HG03378 (cell line): Measurements from ENCODE around the gene B3GALT5.

Source experiments
- ATAC-seq: cut with Tn5 transposase; IDR thresholded peaks from one replicate; pipeline ENCODE4 v1.9.1; 2021; ENCODE audit warnings: mild to moderate bottlenecking, moderate library complexity; ENCODE audit not compliant: unreplicated experiment

B3GALT5 gene

GRCh38 chr21:39641827-39642450, 29.2 kb downstream of the B3GALT5 start:
- no peak for ATAC-seq

DNA sequence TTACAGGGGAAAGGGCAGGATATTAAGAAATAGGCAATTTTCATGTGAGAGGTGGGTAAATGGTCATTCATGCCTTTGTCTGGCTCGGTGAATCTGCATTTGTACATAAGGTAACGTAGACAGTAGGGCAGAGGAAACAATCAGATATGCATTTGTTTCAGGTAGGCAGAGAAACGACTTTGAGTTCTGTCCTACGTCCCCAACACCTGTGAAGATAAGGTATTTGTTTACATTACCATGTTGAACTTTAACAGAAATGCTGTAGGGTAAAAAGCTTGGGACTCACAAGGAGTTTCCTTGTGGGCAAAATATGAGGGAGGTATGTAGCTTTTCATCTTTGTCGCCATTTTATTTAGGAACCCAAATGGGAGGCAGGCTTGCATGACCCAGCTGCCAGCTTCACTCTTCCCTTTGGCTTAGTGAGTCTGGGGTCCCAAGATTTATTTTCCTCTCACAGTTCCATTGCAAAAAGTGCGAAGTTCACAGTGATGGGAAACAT, 31.4 kb downstream of the B3GALT5 start:
- ATAC-seq, result no peak

DNA sequence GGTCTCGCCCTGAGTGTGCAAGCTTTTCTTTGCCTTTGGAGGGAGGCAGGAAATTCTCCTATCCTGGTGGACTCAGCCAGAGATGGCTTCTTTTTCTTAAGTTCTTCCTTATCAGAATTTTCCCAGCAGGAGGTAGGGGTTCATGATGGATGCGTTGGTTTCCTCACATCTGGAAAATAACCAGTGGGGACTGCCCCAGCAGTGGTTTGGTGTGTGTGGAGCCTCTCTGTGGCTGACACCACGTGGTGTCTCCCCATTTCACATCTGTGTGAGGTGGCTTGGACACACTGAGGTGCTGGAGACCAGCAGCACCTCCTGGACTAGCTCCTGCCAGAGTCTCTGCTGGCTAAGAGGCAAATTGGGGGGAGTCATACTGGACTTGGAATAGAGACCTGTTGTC, 32.6 kb downstream of the B3GALT5 start:
- no peak for ATAC-seq

DNA sequence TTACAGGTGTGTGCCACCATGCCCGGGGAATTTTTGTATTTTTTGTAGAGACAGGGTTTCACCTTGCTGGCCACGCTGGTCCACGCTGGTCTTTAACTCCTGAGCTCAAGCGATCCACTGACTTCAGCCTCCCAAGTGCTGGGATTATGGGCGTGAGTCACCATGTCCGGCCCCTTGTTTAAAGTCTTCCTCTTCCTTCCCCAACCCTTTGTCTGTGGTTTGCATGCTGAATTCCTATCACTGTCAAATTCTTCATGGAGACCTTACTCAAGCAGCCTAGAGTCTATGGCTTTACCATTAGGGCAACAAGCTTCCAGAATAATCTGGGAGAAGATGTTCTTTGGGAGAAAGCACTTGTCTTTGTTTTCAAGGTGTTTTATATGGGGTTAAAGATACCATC, 34.7 kb downstream of the B3GALT5 start:
- ATAC-seq, result no peak

- no peak for ATAC-seq
Measured at GRCh38 chr21:39648879-39649278, 36.1 kb downstream of the B3GALT5 start.

DNA sequence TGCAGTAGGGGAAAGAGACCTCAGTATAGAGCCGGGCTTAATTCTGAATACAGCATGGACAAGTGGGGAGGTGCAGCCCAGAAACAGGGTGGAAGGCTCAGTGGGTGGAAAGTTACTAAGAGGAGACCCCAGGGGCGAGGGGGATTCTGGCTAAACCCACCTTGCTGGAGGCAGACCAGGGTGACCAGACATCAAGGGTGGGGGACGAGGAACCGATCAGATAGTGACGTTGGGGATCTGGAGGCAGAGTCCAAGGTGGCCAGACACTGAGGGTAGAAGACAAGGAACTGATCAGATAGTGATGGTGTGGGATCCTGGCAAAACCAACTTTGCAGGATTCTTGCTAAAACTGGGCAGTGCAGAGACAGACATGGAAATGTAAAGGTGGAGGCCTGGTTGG, 36.8 kb downstream of the B3GALT5 start:
- no peak for ATAC-seq

DNA sequence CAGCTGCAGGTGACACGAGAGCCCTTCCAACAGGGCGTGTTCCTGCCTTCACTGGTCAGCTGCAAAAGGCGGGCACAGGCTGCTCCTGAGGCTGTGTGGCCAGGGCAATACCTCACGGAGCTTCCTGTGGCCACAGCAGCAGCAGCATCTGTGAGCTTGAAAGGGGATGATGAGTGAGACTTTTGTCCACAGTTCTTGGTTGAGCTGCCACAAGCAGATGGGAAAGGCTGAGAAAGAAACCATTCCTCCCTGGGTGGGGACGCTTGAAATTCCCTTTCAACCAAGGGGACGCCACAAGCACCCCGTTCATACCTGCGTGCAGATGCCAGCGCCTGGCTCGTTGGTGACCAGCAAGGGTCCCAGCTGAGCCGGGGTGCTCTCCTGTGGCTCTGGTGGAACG, 37.6 kb downstream of the B3GALT5 start:
- no peak for ATAC-seq

DNA sequence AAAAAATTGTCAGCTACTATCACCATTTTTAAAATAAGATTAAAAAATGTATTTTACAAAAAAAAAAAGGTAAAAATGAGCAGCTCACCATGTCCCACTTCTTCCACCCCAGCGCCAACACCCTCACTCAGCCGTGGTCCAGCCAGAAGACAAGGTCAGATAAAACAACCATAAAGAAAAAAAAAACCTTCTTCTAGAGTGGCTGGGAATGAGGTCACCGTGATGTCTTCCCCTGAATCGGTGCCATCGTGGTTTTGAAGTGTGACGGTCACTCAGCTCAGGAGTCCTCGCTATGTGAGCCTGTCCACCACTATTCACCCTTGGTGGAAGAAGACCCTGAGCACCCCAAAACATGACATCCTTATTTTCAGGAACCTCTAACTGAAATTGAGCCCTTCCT, 38.1 kb downstream of the B3GALT5 start:
- no peak for ATAC-seq

GRCh38 chr21:39651206-39651605, 38.5 kb downstream of the B3GALT5 start:
- ATAC-seq, result no peak

DNA sequence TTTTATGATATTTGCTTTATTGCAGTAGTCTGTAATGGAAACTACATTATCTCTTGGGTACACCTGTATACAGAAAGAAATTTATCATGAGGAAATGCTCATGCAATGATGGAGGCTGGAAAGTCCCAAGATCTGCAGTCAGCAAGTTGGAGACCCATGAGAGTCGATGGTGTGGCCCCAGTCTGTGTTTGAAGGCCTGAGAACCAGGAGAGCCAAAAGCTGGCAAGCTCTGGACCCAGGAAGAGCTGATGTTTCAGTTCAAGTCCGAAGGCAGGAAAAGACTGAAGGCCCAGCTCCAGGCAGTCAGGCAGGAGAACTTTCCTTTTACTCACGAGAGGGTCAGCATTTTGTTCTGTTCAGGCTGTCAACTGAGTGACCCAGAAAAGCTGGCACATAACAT, 42.2 kb downstream of the B3GALT5 start:
- ATAC-seq, result no peak

GRCh38 chr21:39655589-39655988, 42.8 kb downstream of the B3GALT5 start:
- ATAC-seq, result no peak

GRCh38 chr21:39656209-39656608, 43.5 kb downstream of the B3GALT5 start:
- no peak for ATAC-seq

GRCh38 chr21:39657091-39657689, 44.5 kb downstream of the B3GALT5 start:
- no peak for ATAC-seq

DNA sequence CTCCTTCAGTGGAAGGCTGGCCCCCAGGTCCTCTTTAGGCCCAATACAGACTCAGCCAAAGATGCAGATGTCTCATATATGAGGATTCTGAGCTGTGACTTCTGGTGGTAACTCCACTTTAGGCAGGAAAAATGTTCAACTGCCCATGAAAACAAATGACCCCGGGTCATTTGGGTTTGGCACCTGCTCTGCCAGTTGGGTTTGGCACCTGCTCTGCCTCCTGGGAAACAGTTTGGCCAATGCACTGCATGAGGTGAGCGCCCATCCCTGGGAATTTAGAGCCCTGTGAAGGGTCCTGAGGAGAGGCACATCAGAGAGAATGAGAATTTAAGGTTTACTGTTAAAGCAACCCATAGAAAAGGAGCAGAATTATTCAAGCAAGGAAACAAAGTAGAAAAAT, 45.3 kb downstream of the B3GALT5 start:
- ATAC-seq, result no peak

DNA sequence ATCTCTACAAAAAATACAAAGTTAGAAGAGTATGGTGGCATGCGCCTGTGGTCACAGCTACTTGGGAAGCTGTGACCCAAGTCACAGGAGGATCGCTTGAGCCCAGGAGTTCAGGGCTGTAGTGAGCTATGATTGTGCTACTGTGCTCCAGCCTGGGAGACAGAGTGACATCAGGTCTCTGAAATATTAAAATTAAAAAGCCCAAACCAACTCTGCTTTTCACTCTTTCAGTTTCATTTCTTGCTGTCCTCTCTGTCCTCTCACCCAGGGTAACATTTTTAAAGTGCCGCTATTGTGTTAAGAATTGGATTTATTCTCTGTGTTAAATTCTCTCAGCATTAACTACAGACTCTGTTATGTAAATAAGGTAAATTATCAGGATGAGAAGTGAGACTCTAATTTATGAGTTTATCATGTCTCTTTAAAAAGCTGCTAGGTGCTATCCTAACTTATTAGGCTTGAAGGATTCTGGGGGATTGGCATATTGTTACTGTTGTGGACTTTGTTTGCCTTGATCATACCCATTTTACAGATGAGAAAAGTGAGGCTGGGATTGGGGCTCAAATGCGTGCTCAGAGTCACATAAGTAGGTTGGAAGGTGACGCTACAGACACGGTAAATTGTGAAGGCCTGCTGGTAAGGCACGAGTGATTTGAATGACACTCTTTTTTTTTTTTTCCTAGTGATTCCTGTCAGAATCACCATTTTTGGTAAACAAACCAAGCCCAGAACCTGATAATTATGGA, 46.5 kb downstream of the B3GALT5 start:
- ATAC-seq, result no peak

DNA sequence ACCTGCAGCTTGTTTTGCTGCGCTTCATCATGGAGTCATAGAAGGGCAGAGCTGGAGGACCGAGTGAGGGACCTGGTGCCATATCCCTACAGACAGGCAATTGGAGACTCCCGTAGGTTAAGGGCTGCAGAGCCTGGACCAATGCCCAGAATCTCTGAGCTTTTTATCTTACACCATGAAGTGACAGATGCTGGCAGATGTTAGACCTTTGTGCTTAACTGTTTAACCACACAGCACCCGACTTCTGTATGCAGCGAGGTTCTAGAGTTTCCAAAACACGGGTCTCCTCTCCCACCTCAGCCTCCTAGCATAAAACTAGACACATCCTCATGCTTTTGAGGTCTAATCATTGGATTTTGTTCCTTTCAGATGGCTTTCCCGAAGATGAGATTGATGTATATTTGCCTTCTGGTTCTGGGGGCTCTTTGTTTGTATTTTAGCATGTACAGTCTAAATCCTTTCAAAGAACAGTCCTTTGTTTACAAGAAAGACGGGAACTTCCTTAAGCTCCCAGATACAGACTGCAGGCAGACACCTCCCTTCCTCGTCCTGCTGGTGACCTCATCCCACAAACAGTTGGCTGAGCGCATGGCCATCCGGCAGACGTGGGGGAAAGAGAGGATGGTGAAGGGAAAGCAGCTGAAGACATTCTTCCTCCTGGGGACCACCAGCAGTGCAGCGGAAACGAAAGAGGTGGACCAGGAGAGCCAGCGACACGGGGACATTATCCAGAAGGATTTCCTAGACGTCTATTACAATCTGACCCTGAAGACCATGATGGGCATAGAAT, 47.6 kb downstream of the B3GALT5 start:
- no peak for ATAC-seq

DNA sequence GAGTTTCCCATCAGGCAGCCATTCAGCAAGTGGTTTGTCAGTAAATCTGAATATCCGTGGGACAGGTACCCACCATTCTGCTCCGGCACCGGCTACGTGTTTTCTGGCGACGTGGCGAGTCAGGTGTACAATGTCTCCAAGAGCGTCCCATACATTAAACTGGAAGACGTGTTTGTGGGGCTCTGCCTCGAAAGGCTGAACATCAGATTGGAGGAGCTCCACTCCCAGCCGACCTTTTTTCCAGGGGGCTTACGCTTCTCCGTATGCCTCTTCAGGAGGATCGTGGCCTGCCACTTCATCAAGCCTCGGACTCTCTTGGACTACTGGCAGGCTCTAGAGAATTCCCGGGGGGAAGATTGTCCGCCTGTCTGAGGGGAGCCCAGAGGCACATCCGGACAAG, 48.4 kb downstream of the B3GALT5 start:
- ATAC-seq, result no peak

DNA sequence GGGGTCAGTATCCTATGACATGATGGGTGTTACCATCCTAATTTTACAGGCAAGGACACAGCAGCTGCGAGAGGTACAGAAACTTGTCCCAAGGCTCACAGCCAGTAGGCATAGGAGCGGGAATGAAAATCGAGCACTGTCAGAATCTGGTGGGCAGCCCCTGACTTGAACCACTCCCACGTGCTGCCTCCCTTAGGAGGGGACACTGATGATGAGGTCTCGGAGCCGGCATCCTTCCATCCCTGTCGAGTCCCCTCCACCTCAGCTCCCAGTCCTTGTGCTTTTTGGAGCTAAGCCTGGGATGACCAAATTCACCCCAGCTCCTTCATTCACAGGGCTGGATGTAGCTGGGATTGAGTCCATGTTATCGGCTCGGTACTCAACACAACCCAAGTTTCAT, 49.0 kb downstream of the B3GALT5 start:
- ATAC-seq, result no peak

DNA sequence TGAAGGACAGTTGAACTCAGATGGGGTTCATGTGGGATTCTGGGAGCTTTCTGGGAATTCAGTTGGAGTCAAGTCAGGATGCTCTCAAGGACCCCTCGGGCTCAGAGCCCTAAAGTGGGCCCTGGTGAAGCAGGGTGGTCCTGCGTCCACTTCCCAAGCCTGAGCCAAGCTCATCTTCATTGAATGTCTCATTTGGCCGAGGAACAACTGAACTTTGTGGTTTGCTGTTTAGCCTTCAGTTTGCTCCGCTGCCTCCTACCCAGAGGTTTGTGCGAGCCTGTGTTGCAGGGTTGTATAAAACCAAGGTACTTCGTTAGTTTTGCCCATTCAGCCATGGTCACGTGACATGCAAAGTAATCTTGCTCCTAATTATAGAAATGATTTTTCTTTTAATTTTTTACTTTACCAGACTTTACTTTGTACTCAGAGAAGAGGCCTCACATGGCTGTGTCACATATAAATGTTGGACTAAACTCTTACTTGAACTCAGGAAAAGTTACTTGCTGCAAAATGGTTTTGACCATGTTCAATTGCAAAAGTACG, 49.7 kb downstream of the B3GALT5 start:
- ATAC-seq, result no peak

GRCh38 chr21:39663066-39663465, 50.3 kb downstream of the B3GALT5 start:
- no peak for ATAC-seq
